ENCODE measurements around the gene GOLGA8K.
"Not testable (repeated sequence)": the region's sequence is repeated elsewhere in the genome, so short reads cannot be mapped to it uniquely, and the experiment has no call there.

DNA sequence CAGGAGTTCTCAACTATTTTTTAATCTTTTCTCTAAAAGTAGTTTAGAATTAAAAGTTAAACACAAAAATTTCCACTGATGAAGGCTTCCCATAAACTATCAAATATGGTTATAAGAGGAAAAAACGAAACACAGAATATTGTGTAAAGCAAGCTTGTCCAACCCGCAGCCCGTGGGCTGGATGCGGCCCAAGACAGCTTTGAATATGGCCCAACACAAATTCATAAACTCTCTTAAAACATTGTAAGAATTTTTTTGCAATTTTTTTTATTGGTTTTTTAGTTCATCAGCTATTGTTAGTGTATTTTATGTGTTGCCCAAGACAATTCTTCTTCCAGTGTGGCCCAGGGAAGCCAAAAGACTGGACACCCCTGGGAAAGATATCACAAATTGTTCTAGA, 23.4 kb upstream of the GOLGA8K start:
- not testable (repeated sequence) for TF ChIP-seq ZNF274 (IDR thresholded peaks at IDR 0.05; ENCODE audit: borderline replicate concordance, extremely low read depth, low read length); BACH1 (IDR thresholded peaks at IDR 0.05; ENCODE audit: low read length); CTCF (IDR thresholded peaks at IDR 0.05; ENCODE audit: control extremely low read depth in 1 of 3, insufficient read depth in 1 of 3, low read depth in 1 of 3, low read length in 3 of 3); RNF2 (IDR thresholded peaks at IDR 0.05; ENCODE audit: borderline replicate concordance, low read depth, low read length, missing control alignments, poor library complexity, severe bottlenecking); POLR2A (IDR thresholded peaks at IDR 0.05; ENCODE audit: control extremely low read depth in 1 of 2, low read depth in 2 of 2, low read length in 2 of 2); MAFK (IDR thresholded peaks at IDR 0.05; ENCODE audit: low read depth, low read length); SIX5 (IDR thresholded peaks at IDR 0.05; ENCODE audit: low read depth, low read length); CBX8 (IDR thresholded peaks at IDR 0.05; ENCODE audit: borderline replicate concordance, low read depth, low read length); CHD1 (IDR thresholded peaks at IDR 0.05; ENCODE audit: low read depth, low read length); HDAC2 (IDR thresholded peaks at IDR 0.05; ENCODE audit: borderline replicate concordance in 1 of 2, low read depth in 2 of 2, low read length in 2 of 2); BRCA1 (IDR thresholded peaks at IDR 0.05; ENCODE audit: low read depth, low read length); TAF7 (optimal IDR thresholded peaks at IDR 0.05; ENCODE audit: borderline replicate concordance, low read depth, low read length); EP300 (IDR thresholded peaks at IDR 0.05; ENCODE audit: borderline replicate concordance in 1 of 2, low read depth in 2 of 2, low read length in 2 of 2)

Measured in H1 (cell line).